ENCODE data around the gene PTGR1.

DNA sequence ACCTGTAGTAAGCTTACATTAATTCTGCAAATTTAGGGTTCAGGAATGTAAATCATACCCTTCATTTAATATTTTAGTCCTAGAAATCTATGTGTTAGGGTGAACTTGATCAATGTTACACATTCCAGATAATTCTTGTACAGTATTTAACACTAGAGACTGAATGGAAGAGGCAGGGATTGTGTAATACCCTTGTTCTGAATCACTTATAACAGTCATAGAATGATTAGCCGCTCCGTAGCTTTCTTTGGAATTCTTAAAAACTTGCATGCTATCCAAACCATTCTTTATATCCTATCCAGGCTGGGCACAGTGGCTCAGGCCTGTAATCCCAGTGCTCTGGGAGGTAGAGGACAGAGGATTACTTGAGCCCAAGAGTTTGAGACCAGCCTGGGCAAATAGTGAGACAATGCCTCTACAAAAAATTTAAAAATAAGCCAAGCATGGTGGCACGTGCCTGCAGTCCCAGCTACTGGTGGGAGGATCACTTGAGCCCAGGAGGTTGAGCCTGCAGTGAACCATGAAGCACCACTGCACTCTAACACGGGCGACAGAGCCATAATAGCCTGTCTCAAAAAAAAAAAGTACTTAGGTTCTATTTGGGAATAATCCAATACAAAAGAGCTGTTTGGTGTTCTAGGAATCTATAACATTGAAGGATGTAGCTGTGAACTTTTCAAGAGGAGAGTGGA is 66.2 kb downstream of the PTGR1 start:
- no peak for TF ChIP-seq POLR2A (IDR thresholded peaks at IDR 0.05; ENCODE audit: low read depth, low read length)
- no peak for TF ChIP-seq POLR2AphosphoS5 (IDR thresholded peaks at IDR 0.05; ENCODE audit: low read depth, low read length)

Data from GM12892 (cell line).